ENCODE data around the gene AGAP2. TPM values are rescaled to one million over a fixed set of nuclear protein-coding genes. Genes with fewer than 3 reads are reported as not detected.

AGAP2 gene
- total and polyA plus RNA-seq, 2 of the 13 experiments (the other 11 are each of a cell fraction or from before 2014, with no cell fraction given) = 0.38 to 0.45 TPM

DNA sequence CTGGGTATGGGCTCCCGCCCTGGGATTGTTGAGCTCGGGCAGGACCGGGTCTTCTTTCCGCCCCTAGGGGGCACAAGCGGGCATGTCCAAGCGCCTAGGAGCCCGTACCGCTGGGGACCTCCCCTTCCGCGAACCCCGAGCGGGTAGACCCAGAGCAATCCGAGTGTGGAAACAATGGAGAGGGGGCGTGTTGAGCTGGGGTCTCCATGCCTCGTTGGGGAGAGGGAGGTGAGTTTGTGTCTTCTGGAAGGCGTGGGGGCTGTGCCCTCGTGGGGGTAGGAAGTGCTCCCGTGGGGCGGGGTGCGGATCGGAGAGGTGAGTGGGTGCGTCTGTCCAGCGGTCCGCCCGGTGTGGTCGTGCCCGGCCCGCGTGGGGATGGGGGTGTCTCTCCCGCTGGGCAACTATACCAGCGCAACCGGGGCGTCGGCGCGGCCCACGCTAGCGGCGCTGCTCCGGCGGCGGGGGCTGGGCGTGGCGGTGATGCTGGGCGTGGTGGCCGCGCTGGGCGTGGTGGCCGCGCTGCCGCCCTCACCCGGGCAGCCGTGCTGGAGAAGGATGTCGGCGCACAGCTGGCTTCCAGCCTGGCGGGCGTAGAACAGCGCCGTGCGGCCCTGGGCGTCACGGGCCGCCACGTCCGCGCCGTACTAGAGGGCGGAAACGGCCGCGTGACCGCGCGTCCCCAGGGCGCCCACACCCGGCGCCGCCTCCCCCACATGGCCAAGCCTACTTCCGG lies 12.2 kb downstream of the AGAP2 start (continued):
- TF ChIP-seq TCF7L2 (IDR thresholded peaks at IDR 0.05; ENCODE audit: low read depth, low read length) (no peak), ZNF326 (CRISPR knock-in tag; IDR thresholded peaks at IDR 0.05; ENCODE audit: borderline replicate concordance) (no peak), ZNF652 (CRISPR knock-in tag; IDR thresholded peaks at IDR 0.05; ENCODE audit: borderline replicate concordance, low read depth) (no peak), RORA (CRISPR knock-in tag; IDR thresholded peaks at IDR 0.05) (no peak), XRCC5 (optimal IDR thresholded peaks at IDR 0.05; ENCODE audit: low read length) (peak; percentile 80), ARNTL (CRISPR knock-in tag; IDR thresholded peaks at IDR 0.05) (0 out of 2 replicates have a peak, but pooled peaks have one; percentile 19), ZNF530 (CRISPR knock-in tag; IDR thresholded peaks at IDR 0.05; ENCODE audit: low read depth) (no peak), NR3C1 (CRISPR knock-in tag; IDR thresholded peaks at IDR 0.05) (no peak), SKI (IDR thresholded peaks at IDR 0.05; ENCODE audit: partially characterized antibody) (no peak), SP1 (IDR thresholded peaks at IDR 0.05) (no peak), SP1 (CRISPR knock-in tag; IDR thresholded peaks at IDR 0.05) (no peak), TBP (CRISPR knock-in tag; IDR thresholded peaks at IDR 0.05) (no peak), FOXO1 (CRISPR knock-in tag; IDR thresholded peaks at IDR 0.05) (0 out of 2 replicates have a peak, but pooled peaks have one; percentile 32), SP4 (CRISPR knock-in tag; IDR thresholded peaks at IDR 0.05) (peak; percentile 58; the same call in 1 of the 2 replicates)
- TF ChIP-seq, protein P1, sequence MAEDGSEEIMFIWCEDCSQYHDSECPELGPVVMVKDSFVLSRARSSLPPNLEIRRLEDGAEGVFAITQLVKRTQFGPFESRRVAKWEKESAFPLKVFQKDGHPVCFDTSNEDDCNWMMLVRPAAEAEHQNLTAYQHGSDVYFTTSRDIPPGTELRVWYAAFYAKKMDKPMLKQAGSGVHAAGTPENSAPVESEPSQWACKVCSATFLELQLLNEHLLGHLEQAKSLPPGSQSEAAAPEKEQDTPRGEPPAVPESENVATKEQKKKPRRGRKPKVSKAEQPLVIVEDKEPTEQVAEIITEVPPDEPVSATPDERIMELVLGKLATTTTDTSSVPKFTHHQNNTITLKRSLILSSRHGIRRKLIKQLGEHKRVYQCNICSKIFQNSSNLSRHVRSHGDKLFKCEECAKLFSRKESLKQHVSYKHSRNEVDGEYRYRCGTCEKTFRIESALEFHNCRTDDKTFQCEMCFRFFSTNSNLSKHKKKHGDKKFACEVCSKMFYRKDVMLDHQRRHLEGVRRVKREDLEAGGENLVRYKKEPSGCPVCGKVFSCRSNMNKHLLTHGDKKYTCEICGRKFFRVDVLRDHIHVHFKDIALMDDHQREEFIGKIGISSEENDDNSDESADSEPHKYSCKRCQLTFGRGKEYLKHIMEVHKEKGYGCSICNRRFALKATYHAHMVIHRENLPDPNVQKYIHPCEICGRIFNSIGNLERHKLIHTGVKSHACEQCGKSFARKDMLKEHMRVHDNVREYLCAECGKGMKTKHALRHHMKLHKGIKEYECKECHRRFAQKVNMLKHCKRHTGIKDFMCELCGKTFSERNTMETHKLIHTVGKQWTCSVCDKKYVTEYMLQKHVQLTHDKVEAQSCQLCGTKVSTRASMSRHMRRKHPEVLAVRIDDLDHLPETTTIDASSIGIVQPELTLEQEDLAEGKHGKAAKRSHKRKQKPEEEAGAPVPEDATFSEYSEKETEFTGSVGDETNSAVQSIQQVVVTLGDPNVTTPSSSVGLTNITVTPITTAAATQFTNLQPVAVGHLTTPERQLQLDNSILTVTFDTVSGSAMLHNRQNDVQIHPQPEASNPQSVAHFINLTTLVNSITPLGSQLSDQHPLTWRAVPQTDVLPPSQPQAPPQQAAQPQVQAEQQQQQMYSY (CRISPR knock-in tag; IDR thresholded peaks at IDR 0.05) = 0 out of 2 replicates have a peak, but pooled peaks have one; percentile 38
- TF ChIP-seq, protein P2, sequence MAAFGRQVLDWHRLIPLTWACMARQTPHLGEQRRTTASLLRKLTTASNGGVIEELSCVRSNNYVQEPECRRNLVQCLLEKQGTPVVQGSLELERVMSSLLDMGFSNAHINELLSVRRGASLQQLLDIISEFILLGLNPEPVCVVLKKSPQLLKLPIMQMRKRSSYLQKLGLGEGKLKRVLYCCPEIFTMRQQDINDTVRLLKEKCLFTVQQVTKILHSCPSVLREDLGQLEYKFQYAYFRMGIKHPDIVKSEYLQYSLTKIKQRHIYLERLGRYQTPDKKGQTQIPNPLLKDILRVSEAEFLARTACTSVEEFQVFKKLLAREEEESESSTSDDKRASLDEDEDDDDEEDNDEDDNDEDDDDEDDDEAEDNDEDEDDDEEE (CRISPR knock-in tag; IDR thresholded peaks at IDR 0.05) = 0 out of 2 replicates have a peak, but pooled peaks have one; percentile 6
- TF ChIP-seq, protein P3, sequence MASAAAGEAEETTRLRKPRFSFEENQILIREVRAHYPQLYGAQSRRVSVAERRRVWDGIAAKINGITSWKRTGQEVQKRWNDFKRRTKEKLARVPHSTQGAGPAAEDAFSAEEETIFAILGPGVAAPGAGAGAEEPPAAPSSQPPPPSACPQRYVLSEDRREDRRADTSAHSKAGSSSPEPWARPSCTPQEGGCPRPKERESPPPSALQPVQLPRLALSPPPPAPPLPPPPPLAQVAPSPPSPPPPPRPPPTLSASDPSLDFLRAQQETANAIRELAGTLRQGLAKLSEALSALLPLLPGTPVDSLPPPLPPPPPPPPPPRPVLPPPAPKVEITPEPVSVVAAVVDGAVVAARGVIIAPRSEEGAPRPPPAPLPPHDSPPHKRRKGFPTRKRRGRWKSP (CRISPR knock-in tag; IDR thresholded peaks at IDR 0.05) = peak; percentile 32; the same call in 1 of the 2 replicates
